ENCODE measurements around the gene ENTPD8.

GRCh38 chr9:137441935-137442321, 771 bp upstream of the ENTPD8 start:
- TF ChIP-seq KMT2B (CRISPR knock-in tag; IDR thresholded peaks at IDR 0.05), result no peak
- TF ChIP-seq, protein P1, sequence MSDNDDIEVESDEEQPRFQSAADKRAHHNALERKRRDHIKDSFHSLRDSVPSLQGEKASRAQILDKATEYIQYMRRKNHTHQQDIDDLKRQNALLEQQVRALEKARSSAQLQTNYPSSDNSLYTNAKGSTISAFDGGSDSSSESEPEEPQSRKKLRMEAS (IDR thresholded peaks at IDR 0.05), result no peak
- TF ChIP-seq, protein P2, sequence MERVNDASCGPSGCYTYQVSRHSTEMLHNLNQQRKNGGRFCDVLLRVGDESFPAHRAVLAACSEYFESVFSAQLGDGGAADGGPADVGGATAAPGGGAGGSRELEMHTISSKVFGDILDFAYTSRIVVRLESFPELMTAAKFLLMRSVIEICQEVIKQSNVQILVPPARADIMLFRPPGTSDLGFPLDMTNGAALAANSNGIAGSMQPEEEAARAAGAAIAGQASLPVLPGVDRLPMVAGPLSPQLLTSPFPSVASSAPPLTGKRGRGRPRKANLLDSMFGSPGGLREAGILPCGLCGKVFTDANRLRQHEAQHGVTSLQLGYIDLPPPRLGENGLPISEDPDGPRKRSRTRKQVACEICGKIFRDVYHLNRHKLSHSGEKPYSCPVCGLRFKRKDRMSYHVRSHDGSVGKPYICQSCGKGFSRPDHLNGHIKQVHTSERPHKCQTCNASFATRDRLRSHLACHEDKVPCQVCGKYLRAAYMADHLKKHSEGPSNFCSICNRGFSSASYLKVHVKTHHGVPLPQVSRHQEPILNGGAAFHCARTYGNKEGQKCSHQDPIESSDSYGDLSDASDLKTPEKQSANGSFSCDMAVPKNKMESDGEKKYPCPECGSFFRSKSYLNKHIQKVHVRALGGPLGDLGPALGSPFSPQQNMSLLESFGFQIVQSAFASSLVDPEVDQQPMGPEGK (CRISPR knock-in tag; IDR thresholded peaks at IDR 0.05), result no peak
- no peak for TF ChIP-seq KDM2A (CRISPR knock-in tag; IDR thresholded peaks at IDR 0.05; ENCODE audit: borderline replicate concordance, low read depth)
